GM12891 (cell line): ENCODE results near the gene CELSR3.

ENCODE experiments used
- DNase-seq: peaks from one replicate; pipeline ENCODE4 v3.0.0; 2011; ENCODE audit warnings: low spot score; ENCODE audit not compliant: insufficient read length
- FAIRE-seq: peaks from 2 replicates; lab custom pipeline; 2011; peaks lifted over from hg19 to GRCh38; lab: Jason Lieb, UNC
- PAX5 ChIP-seq: IDR thresholded peaks from 2 replicates; pipeline ENCODE4 v1.6.1; 2011; ENCODE audit warnings: low read length, moderate library complexity, mild to moderate bottlenecking; ENCODE audit not compliant: insufficient read depth, severe bottlenecking
- POLR2A ChIP-seq: IDR thresholded peaks from 2 replicates; pipeline ENCODE4 v1.6.1; 2011; ENCODE audit warnings: low read depth, low read length, control low read depth
- POLR2AphosphoS5 ChIP-seq: IDR thresholded peaks from 2 replicates; pipeline ENCODE4 v1.6.1; 2011; ENCODE audit warnings: low read depth, low read length, control low read depth
- POU2F2 ChIP-seq: IDR thresholded peaks from 2 replicates; pipeline ENCODE4 v1.6.1; 2011; ENCODE audit warnings: low read depth, mild to moderate bottlenecking, control low read depth, low read length, moderate library complexity
- SPI1 ChIP-seq: IDR thresholded peaks from 2 replicates; pipeline ENCODE4 v1.6.1; 2011; ENCODE audit warnings: low read depth, low read length, control low read depth
- TAF1 ChIP-seq: IDR thresholded peaks from 2 replicates; pipeline ENCODE4 v1.6.1; 2011; ENCODE audit warnings: low read depth, low read length, control low read depth

CELSR3 gene

DNA sequence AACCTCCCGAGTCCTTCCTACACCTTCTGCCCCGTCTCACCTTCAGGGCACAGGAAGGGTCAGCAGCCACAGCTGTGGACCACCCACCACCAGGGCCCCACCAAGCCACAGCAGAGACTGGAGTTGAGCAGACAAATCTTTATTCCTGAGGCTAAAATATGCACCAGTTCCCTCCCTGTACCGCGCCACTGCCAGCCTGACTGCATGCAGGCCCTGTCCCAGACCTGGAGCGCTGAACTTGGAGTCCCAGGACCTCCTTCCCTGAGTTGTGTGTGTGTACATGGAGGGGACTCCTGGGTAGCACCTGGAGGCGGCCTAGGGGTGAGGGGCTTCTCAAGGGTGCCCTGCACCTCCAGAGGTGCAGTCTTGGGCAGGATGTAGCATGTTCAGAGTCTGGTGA lies 37.1 kb downstream of the CELSR3 start:
- no peak for FAIRE-seq

DNA sequence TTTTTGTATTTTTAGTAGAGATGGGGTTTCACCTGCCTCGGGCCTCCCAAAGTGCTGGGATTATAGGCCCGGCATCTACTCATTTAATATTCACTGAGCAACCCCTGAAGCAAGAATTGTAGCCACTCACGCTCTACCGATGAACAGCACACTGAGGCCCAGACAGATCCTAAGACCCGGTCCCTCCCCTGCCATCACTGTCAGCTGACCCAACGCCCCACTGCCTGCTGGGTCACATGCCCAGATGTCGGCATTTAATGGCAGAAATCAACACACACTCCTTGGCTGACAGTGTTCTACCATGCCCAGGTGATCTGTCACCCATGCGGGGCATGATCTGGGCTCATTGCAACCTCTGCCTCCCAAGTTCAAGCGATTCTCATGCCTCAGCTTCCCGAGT lies 37.9 kb downstream of the CELSR3 start:
- no peak for FAIRE-seq
- no peak for TF ChIP-seq SPI1
- TF ChIP-seq POLR2A: no peak
- no peak for TF ChIP-seq TAF1
- TF ChIP-seq POLR2AphosphoS5: no peak
- TF ChIP-seq PAX5: no peak
- no peak for TF ChIP-seq POU2F2
- DNase-seq: no peak

More for the DNA sequence above, 37.1 kb downstream of the CELSR3 start:
- TF ChIP-seq TAF1 (no peak), SPI1 (no peak), POLR2A (no peak), POLR2AphosphoS5 (no peak)
- DNase-seq: no peak

DNA sequence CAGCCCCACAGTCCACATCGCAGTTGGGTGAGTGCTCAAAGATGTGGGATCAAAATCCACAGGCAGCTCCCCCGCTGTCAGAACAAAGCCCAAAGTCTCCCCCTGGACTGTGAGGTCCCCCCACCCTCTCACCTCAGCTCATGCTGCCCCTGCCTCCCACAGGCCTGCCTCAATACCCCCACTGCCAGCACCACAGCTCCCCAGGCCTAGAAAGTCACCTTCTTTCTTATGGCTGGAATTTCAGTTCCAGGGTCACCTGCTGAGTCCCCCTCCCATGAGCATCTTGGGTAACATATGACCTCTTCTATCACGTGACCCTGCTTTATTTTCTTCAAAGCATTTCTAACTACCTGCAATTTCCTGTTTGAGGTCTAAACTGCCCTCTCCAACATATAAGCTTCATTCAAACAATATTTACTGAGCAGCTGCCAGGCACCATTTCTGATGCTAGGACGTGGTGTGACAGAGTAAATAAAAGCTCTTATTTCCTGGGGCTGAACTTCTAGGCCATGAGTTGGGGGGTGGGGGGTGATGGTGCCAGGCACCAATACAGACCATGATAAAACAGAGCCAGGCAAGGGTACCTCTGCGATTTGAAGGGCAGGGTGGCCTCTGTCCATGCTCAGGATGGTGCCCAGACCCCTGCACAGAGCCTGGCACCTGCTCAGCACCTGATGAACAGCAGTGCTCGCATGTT lies 38.7 kb downstream of the CELSR3 start:
- TF ChIP-seq POLR2A (no peak), POLR2AphosphoS5 (no peak), POU2F2 (no peak), SPI1 (no peak), PAX5 (no peak), TAF1 (no peak)
- DNase-seq: no peak
- no peak for FAIRE-seq

DNA sequence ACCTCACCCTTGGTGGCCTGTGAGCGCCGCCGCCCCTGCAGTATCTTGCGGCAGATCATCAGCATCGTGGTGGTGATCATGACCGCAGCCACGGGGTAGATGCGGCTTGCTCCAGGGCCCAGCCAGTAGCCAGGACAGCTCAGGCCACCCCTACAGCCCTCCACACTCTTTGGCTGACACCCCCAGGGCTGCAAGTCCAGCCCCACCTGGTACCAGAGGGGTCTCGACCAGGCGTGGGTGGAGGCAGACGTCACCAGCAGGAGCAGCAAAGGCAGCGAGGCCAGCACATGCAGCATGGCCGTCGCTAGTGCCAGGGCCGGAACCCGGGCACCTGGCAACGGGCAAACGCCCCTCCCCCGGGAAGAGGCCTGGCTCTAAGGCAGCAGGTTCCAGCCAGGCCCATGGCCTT lies 41.2 kb downstream of the CELSR3 start, which contains the start of gene TMEM89:
TSS of gene TMEM89 (minus strand) at position 309 of the 409 bp plus-strand sequence. CDS start at position 296, 13 bp downstream.
- TF ChIP-seq POLR2A: no peak
- no peak for TF ChIP-seq POLR2AphosphoS5
- TF ChIP-seq POU2F2: no peak
- no peak for TF ChIP-seq TAF1
- TF ChIP-seq PAX5: no peak
- no peak for TF ChIP-seq SPI1
- DNase-seq (no peak), FAIRE-seq (no peak)

DNA sequence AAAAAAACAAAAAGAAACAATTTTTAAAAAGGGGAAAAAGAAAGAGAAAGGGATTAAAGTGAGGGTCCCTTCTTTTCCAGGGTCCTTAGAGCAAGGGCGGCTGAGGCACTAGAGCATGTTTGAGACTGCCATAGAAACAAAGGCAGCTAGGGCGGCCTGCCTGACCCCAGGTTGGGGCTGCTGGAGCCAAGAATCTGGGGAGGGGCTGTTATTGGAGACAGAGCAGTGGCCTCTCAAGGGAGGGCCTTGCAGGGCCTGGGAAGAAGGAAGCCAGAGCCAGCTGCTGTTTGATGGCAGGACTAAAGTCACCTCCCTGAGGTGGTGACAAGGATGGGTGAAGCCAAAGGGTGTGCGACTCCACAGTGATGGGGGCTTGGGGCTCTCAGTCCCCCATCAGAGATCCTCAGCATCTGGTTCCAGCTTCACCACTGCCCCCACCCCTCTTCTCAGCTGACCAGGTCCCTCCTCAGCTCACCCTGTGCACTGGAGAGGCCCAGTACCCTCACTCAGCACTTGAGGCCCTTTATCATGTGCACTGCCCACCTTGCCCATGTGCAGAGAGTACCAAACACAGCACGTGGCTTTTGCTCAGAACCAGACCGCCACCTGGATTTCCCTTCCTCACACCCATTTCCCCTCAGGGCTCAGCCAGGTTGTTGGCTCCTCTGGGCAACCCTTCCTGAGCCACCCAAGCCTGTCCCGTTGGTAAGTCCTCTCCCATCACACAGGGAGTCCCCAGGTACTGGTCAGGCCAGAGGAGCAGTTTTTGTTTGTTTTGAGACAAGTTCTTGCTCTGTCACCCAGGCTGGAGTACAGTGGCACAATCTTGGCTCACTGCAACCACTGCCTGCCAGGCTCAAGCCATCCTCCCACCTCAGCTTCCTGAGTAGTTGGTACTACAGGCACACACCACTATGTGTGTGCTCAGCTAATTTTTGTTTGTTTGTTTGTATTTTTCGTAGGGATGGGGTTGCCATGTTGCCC lies 42.9 kb downstream of the CELSR3 start:
- TF ChIP-seq TAF1 (no peak), PAX5 (no peak), POLR2A (no peak), SPI1 (no peak), POU2F2 (no peak), POLR2AphosphoS5 (no peak)
- DNase-seq (no peak), FAIRE-seq (no peak)

GRCh38 chr3:48617559-48617958 lies 45.1 kb downstream of the CELSR3 start:
- TF ChIP-seq POLR2A (no peak), PAX5 (no peak), SPI1 (no peak), POLR2AphosphoS5 (no peak), POU2F2 (no peak), TAF1 (no peak)
- no peak for DNase-seq
- no peak for FAIRE-seq

- no peak for TF ChIP-seq POLR2AphosphoS5
- TF ChIP-seq POU2F2: no peak
- no peak for TF ChIP-seq PAX5
- TF ChIP-seq TAF1: no peak
- FAIRE-seq: no peak
- no peak for DNase-seq
Observed at GRCh38 chr3:48614044-48614443, 48.6 kb downstream of the CELSR3 start.

DNA sequence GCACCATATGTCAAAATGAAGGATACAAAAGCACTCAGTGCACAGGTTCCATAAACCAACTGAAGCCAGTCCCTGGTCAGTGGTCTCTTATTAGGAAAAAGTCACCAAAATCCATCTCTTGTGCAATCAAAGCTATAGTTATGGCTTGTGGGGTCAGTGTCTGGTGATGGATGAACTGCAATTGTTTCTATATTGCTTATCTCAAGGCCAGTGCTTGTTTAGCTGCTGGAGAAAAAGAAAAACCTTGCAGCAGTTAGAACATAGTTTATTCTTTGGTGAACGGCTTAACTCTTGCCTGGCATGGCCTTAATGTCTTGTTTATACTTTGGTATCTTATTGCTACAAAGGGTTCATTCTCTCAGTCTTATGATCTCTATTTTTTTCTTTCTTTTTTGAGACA lies 50.4 kb downstream of the CELSR3 start:
- DNase-seq (no peak), FAIRE-seq (no peak)
- no peak for TF ChIP-seq POLR2AphosphoS5
- no peak for TF ChIP-seq POU2F2
- no peak for TF ChIP-seq POLR2A
- TF ChIP-seq SPI1: no peak
- no peak for TF ChIP-seq TAF1
- TF ChIP-seq PAX5: no peak
